ENCODE data around the gene MSRB3.

MSRB3 gene

GRCh38 chr12:65466911-65467310, 188.4 kb downstream of the MSRB3 start:
- H3K9me3 ChIP-seq (ENCODE audit: insufficient read depth, low read length): no peaks in the 10 kb centered on the region
- no peak overlapping the region for H3K4me3 ChIP-seq (ENCODE audit: low read length)
- no peaks in the 10 kb centered on the region for H3K36me3 ChIP-seq (replicated peaks; ENCODE audit: low read depth, low read length)
- H4K20me1 ChIP-seq (ENCODE audit: insufficient read depth, low read length): no peaks in the 10 kb centered on the region
- no peaks in the 10 kb centered on the region for H3K79me2 ChIP-seq (ENCODE audit: low read length)
- no peaks in the 10 kb centered on the region for H3K4me1 ChIP-seq (ENCODE audit: low read length)
- no peak overlapping the region for H3K4me2 ChIP-seq (ENCODE audit: low read length)
- H3K27ac ChIP-seq (ENCODE audit: low read length): no peak overlapping the region
- H3K9ac ChIP-seq (ENCODE audit: low read length): no peak overlapping the region
- H2AFZ ChIP-seq (ENCODE audit: low read depth, low read length): no peak overlapping the region
- H3K27me3 ChIP-seq (ENCODE audit: low read depth, low read length): no peaks in the 10 kb centered on the region
- TF ChIP-seq, protein P1, sequence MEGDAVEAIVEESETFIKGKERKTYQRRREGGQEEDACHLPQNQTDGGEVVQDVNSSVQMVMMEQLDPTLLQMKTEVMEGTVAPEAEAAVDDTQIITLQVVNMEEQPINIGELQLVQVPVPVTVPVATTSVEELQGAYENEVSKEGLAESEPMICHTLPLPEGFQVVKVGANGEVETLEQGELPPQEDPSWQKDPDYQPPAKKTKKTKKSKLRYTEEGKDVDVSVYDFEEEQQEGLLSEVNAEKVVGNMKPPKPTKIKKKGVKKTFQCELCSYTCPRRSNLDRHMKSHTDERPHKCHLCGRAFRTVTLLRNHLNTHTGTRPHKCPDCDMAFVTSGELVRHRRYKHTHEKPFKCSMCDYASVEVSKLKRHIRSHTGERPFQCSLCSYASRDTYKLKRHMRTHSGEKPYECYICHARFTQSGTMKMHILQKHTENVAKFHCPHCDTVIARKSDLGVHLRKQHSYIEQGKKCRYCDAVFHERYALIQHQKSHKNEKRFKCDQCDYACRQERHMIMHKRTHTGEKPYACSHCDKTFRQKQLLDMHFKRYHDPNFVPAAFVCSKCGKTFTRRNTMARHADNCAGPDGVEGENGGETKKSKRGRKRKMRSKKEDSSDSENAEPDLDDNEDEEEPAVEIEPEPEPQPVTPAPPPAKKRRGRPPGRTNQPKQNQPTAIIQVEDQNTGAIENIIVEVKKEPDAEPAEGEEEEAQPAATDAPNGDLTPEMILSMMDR (IDR thresholded peaks at IDR 0.05; ENCODE audit: low read depth, low read length): no peak
- no peak for TF ChIP-seq EZH2phosphoT487 (IDR thresholded peaks at IDR 0.05; ENCODE audit: low read depth)

DNA sequence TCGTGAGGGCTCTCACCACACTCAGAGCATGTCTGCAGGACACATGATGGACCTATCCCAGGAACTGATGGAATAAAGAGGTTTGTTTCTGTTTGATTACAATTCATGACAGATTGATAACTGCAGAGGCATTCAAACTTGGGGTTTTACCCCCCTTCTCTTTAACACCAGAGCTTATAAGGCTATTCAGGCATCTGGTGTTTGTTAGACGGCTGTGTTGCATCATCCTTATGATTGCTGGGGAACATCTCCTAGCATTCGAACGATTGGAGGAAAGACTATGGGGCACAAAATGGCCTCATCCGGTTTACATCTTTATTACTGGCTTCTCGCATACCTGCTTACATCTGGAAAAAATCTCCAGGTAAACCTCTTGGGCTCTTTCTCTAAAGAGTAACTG, 191.8 kb downstream of the MSRB3 start:
- H3K27me3 ChIP-seq (ENCODE audit: low read depth, low read length): no peaks in the 10 kb centered on the region
- no peaks in the 10 kb centered on the region for H3K4me1 ChIP-seq (ENCODE audit: low read length)
- H3K4me2 ChIP-seq (ENCODE audit: low read length): no peak overlapping the region
- H3K4me3 ChIP-seq (ENCODE audit: low read length): no peak overlapping the region
- H3K9ac ChIP-seq (ENCODE audit: low read length): no peak overlapping the region
- no peak overlapping the region for H2AFZ ChIP-seq (ENCODE audit: low read depth, low read length)
- no peaks in the 10 kb centered on the region for H3K36me3 ChIP-seq (replicated peaks; ENCODE audit: low read depth, low read length)
- no peak overlapping the region for H3K27ac ChIP-seq (ENCODE audit: low read length)
- H3K79me2 ChIP-seq (ENCODE audit: low read length): no peaks in the 10 kb centered on the region
- H3K9me3 ChIP-seq (ENCODE audit: insufficient read depth, low read length): no peaks in the 10 kb centered on the region
- no peaks in the 10 kb centered on the region for H4K20me1 ChIP-seq (ENCODE audit: insufficient read depth, low read length)
- TF ChIP-seq EZH2phosphoT487 (IDR thresholded peaks at IDR 0.05; ENCODE audit: low read depth): no peak
- TF ChIP-seq, protein P1 (IDR thresholded peaks at IDR 0.05; ENCODE audit: low read depth, low read length): no peak

- no peaks in the 10 kb centered on the region for H3K79me2 ChIP-seq (ENCODE audit: low read length)
- H3K36me3 ChIP-seq (replicated peaks; ENCODE audit: low read depth, low read length): no peaks in the 10 kb centered on the region
- TF ChIP-seq, protein P1 (IDR thresholded peaks at IDR 0.05; ENCODE audit: low read depth, low read length): no peak
- TF ChIP-seq EZH2phosphoT487 (IDR thresholded peaks at IDR 0.05; ENCODE audit: low read depth): no peak
- no peaks in the 10 kb centered on the region for H3K27me3 ChIP-seq (ENCODE audit: low read depth, low read length)
- H4K20me1 ChIP-seq (ENCODE audit: insufficient read depth, low read length): no peaks in the 10 kb centered on the region
- H2AFZ ChIP-seq (ENCODE audit: low read depth, low read length): no peak overlapping the region
- no peak overlapping the region for H3K27ac ChIP-seq (ENCODE audit: low read length)
- H3K4me2 ChIP-seq (ENCODE audit: low read length): no peak overlapping the region
- no peaks in the 10 kb centered on the region for H3K9me3 ChIP-seq (ENCODE audit: insufficient read depth, low read length)
- no peak overlapping the region for H3K4me3 ChIP-seq (ENCODE audit: low read length)
- H3K9ac ChIP-seq (ENCODE audit: low read length): no peak overlapping the region
- H3K4me1 ChIP-seq (ENCODE audit: low read length): no peaks in the 10 kb centered on the region
These were observed 193.6 kb downstream of the MSRB3 start for GRCh38 chr12:65472079-65472478.

DNA sequence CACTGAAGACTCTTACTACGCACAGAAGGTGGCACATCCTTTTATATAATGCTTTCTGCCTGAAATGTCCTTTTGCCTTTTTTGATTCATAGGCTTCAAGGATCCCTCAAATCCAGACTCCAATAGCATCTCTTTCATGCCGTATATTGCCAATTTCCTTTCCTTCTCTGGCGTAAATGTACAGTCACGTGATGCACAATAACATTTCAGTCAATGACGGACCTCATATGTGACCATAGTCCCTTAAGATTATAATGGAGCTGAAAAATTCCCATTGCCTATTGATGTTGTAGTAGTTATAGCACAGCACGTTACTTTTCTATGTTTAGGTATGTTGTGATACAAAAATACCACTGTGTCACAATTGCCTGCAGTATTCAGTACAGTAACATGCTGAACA, 196.3 kb downstream of the MSRB3 start:
- Histone ChIP-seq H3K9ac (ENCODE audit: low read length) (no peak overlapping the region), H3K4me1 (ENCODE audit: low read length) (no peaks in the 10 kb centered on the region), H3K27me3 (ENCODE audit: low read depth, low read length) (no peaks in the 10 kb centered on the region)

More for the DNA sequence above, 196.3 kb downstream of the MSRB3 start:
- no peak for TF ChIP-seq EZH2phosphoT487 (IDR thresholded peaks at IDR 0.05; ENCODE audit: low read depth)
- TF ChIP-seq, protein P1 (IDR thresholded peaks at IDR 0.05; ENCODE audit: low read depth, low read length): no peak
- Histone ChIP-seq H3K79me2 (ENCODE audit: low read length) (no peaks in the 10 kb centered on the region), H3K9me3 (ENCODE audit: insufficient read depth, low read length) (no peaks in the 10 kb centered on the region), H3K36me3 (replicated peaks; ENCODE audit: low read depth, low read length) (no peaks in the 10 kb centered on the region), H3K4me2 (ENCODE audit: low read length) (no peak overlapping the region), H3K27ac (ENCODE audit: low read length) (no peak overlapping the region), H2AFZ (ENCODE audit: low read depth, low read length) (no peak overlapping the region), H3K4me3 (ENCODE audit: low read length) (no peak overlapping the region), H4K20me1 (ENCODE audit: insufficient read depth, low read length) (no peaks in the 10 kb centered on the region)
